HG02981 (cell line): ENCODE measurements around the gene NLRP7.

Experiments used
- ATAC-seq: cut with Tn5 transposase; IDR thresholded peaks from one replicate; pipeline ENCODE4 v1.9.1; 2021; ENCODE audit warnings: mild to moderate bottlenecking, moderate library complexity; ENCODE audit not compliant: unreplicated experiment

The NLRP7 gene

GRCh38 chr19:54875506-54875905 lies 71.8 kb downstream of the NLRP7 start:
- no peak for ATAC-seq

- ATAC-seq: no peak
These were observed 73.3 kb downstream of the NLRP7 start, which contains the start of gene FCAR for GRCh38 chr19:54873990-54874389. Gene FCAR, plus strand, starts transcription at chr19:54874235. Its CDS starts 55 bp downstream, at chr19:54874290.
